Measurements from ENCODE around the gene ZNF793. TPM values are rescaled to one million over a fixed set of nuclear protein-coding genes. Genes with fewer than 3 reads are reported as not detected.

The ZNF793 gene
- total RNA-seq, 6 experiments from 2014 or later = 0.18 to 0.80 (median 0.36) TPM

DNA sequence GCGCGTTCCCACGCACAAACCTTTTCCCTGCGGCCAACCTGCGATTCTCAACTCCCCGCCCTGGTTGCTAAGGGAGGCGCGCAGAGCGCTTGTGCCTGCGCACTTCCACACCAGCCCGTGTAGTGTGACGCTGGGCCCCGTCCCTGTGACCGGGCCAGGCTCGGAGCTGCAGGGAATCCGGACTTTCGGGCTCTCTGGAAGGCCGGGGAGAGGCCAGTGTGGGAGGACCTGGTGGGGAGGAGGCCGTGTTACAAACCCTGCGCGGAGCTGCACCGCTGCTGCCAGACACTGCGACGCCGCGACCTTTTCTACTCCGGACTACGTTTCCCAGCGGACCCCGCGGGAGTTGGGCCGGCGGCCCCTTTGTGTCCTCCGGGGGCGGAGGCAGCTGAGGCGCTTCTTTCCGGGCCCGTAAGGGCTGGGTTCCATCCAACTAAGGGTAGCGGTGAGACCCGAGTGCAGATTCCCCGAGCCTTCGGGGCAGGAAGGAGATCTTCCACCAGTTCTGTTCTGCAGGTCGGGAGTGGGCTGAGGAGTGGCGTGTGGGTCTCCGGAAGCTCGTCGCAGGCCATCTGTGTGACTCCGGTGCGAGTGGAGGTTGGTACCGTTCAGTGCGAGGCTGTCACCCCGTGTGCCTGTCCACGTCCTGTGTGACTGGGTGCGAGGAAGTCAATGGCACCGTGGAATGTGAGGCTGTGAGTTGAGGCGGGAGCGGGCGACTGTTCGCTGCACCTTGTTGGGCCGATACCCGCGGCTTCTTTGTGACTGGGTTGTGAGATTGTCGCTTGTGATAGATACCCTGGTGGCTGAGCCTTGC lies 37.6 kb upstream of the ZNF793 start, which contains the start of gene ZNF570:
Gene ZNF570, plus strand, starts transcription at position 396 of the 817 bp plus-strand sequence. CDS start 999 bp downstream, outside the sequence.
- Histone ChIP-seq H3K4me3 (peak within 1 kb of the TSS; percentile 78 to 83 (median 81)), H3K27ac (peak within 1 kb of the TSS; percentile 63 to 89 (median 84)), H3K4me1 (peaks cover 0 to 12% (median 1%) of the 10 kb centered on the region in 4 donors), H3K36me3 (peaks cover 0 to 7% (median 3%) of the 10 kb centered on the region in 4 donors), H3K27me3 (no peaks in the 10 kb centered on the region), H3K9me3 (no peaks in the 10 kb centered on the region)
- DNase-seq (peak; percentile 91 to 94 (median 93)), ATAC-seq (peak; percentile 86 to 89 (median 88))
- WGBS (ENCODE audit: insufficient coverage, low coverage, low lambda C conversion rate, missing lambda C conversion rate) = under 1% methylated on average over 21 of the region's 63 CpGs
- TF ChIP-seq POLR2A (IDR thresholded peaks at IDR 0.05) = no peak
- TF ChIP-seq, protein P1, sequence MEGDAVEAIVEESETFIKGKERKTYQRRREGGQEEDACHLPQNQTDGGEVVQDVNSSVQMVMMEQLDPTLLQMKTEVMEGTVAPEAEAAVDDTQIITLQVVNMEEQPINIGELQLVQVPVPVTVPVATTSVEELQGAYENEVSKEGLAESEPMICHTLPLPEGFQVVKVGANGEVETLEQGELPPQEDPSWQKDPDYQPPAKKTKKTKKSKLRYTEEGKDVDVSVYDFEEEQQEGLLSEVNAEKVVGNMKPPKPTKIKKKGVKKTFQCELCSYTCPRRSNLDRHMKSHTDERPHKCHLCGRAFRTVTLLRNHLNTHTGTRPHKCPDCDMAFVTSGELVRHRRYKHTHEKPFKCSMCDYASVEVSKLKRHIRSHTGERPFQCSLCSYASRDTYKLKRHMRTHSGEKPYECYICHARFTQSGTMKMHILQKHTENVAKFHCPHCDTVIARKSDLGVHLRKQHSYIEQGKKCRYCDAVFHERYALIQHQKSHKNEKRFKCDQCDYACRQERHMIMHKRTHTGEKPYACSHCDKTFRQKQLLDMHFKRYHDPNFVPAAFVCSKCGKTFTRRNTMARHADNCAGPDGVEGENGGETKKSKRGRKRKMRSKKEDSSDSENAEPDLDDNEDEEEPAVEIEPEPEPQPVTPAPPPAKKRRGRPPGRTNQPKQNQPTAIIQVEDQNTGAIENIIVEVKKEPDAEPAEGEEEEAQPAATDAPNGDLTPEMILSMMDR (IDR thresholded peaks at IDR 0.05) = no peak
- intact Hi-C loops (cut with DNase I) = no loop called here

DNA sequence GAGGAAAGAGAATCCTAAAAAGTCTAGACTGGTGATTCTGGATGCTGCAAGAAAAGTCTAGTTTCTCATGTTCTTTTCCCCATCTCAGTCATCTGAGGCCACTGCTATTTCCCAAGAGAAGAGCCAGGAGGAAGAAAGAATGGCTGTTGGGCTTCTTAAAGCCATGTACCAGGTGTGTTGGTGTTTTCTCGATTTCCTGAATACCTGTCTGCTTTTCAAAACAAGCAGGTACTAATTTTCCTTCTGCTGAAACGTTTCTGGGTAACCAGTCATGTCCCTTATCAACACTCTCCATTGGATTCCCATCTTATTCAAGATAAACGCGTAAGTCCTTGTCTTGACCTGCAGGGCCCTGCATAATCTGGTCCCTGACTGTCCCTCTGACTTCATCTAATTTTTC lies 36.5 kb upstream of the ZNF793 start:
- 79% methylated on average over 4 of the region's 4 CpGs for WGBS (ENCODE audit: insufficient coverage, low coverage, low lambda C conversion rate, missing lambda C conversion rate)
- H3K27me3 ChIP-seq = no peaks in the 10 kb centered on the region
- H3K27ac ChIP-seq = no peak overlapping the region
- H3K36me3 ChIP-seq = peaks cover 0 to 7% (median 0%) of the 10 kb centered on the region in 4 donors
- TF ChIP-seq, protein P1 (IDR thresholded peaks at IDR 0.05) = no peak
- TF ChIP-seq POLR2A (IDR thresholded peaks at IDR 0.05) = no peak
- peaks cover 0 to 12% (median 1%) of the 10 kb centered on the region in 4 donors for H3K4me1 ChIP-seq
- intact Hi-C loops (cut with DNase I) = no loop called here
- DNase-seq (no peak), ATAC-seq (no peak)
- no peak overlapping the region for H3K4me3 ChIP-seq
- peaks cover 0 to 7% (median 0%) of the 10 kb centered on the region in 4 donors for H3K9me3 ChIP-seq

DNA sequence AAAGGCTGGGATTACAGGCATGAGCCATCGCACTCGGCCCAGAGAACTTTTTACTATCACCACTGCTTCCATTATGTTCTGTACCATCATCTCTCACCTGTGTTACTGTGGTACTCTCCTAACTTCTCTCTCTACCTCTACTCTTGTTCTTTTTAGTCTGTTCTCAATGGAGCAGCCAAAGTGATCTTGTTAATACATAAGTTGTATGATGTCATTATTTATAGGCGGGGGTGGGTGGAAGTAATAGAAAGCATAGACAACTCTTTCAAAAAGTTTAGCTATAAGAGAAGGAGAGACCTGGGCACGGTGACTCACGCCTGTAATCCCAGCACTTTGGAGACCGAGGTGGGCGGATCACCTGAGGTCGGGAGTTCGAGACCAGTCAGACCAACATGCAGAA lies 34.6 kb upstream of the ZNF793 start:
- DNase-seq (no peak), ATAC-seq (no peak)
- no peaks in the 10 kb centered on the region for H3K27me3 ChIP-seq
- intact Hi-C loops (cut with DNase I) = no loop called here
- no peak overlapping the region for H3K4me3 ChIP-seq
- H3K36me3 ChIP-seq = peaks cover 0 to 21% (median 4%) of the 10 kb centered on the region in 4 donors
- no peak overlapping the region for H3K27ac ChIP-seq
- WGBS (ENCODE audit: insufficient coverage, low coverage, low lambda C conversion rate, missing lambda C conversion rate) = 94% methylated on average over 9 of the region's 9 CpGs
- H3K4me1 ChIP-seq = peaks cover 0 to 5% (median 0%) of the 10 kb centered on the region in 4 donors
- no peak for TF ChIP-seq POLR2A (IDR thresholded peaks at IDR 0.05)
- TF ChIP-seq, protein P1 (IDR thresholded peaks at IDR 0.05) = no peak
- peaks cover 0 to 7% (median 2%) of the 10 kb centered on the region in 4 donors for H3K9me3 ChIP-seq

DNA sequence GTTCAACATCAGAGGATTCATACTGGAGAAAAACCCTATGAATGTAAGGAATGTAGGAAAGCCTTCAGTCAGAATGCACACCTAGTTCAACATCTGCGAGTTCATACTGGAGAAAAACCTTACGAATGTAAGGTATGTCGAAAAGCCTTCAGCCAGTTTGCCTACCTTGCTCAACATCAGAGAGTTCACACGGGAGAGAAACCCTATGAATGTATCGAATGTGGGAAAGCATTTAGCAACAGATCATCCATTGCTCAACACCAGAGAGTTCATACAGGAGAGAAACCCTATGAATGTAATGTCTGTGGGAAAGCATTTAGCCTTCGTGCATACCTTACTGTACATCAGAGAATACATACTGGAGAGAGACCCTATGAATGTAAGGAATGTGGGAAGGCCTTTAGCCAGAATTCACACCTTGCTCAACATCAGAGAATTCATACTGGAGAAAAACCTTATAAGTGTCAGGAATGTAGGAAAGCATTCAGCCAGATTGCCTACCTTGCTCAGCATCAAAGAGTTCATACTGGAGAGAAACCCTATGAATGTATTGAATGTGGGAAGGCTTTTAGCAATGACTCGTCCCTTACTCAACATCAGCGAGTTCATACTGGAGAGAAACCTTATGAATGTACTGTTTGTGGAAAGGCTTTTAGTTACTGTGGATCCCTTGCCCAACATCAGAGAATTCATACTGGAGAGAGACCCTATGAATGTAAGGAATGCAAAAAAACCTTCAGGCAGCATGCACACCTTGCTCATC lies 22.2 kb upstream of the ZNF793 start:
- peaks cover 0 to 84% (median 56%) of the 10 kb centered on the region in 4 donors for H3K9me3 ChIP-seq
- WGBS (ENCODE audit: insufficient coverage, low coverage, low lambda C conversion rate, missing lambda C conversion rate) = 95% methylated on average over 7 of the region's 8 CpGs
- peaks cover 0 to 47% (median 6%) of the 10 kb centered on the region in 4 donors for H3K36me3 ChIP-seq
- no peak for DNase-seq
- no peak for ATAC-seq
- no peak overlapping the region for H3K27ac ChIP-seq
- no peaks in the 10 kb centered on the region for H3K4me1 ChIP-seq
- intact Hi-C loops (cut with DNase I) = no loop called here
- H3K4me3 ChIP-seq = no peak overlapping the region
- H3K27me3 ChIP-seq = no peaks in the 10 kb centered on the region
- TF ChIP-seq, protein P1 (IDR thresholded peaks at IDR 0.05) = no peak
- no peak for TF ChIP-seq POLR2A (IDR thresholded peaks at IDR 0.05)
